SK-N-MC (cell line): ENCODE data around the gene MOB3A.

Experiments used
- DNase-seq: peaks from one replicate; pipeline ENCODE4 v3.0.0-alpha.2; 2011; ENCODE audit warnings: low read depth, low spot score
- H3K27ac ChIP-seq: fragments of 200-600 bp; sonication (generic); 2 replicates; pipeline ENCODE4 v1.5.1; 2016; ENCODE audit warnings: mixed run types
- H3K36me3 ChIP-seq: fragments of 200-600 bp; sonication (generic); 2 replicates; pipeline ENCODE4 v1.6.1; 2017; ENCODE audit warnings: antibody characterized with exemption, low read length, mixed read lengths; ENCODE audit not compliant: insufficient read depth
- H3K4me3 ChIP-seq: fragments of 200-600 bp; sonication (generic); 2 replicates; pipeline ENCODE4 v1.5.1; 2016
- H3K9ac ChIP-seq: fragments of 200-600 bp; sonication (generic); 2 replicates; pipeline ENCODE4 v1.8.0; 2017; ENCODE audit warnings: mixed run types, mixed read lengths; ENCODE audit not compliant: insufficient read length
- H3K9me3 ChIP-seq: fragments of 200-600 bp; sonication (generic); 2 replicates; pipeline ENCODE4 v1.6.1; 2017; ENCODE audit warnings: low read depth, mild to moderate bottlenecking, antibody characterized with exemption, low read length, moderate library complexity, mixed read lengths
- EZH2 ChIP-seq: fragments of 200-600 bp; sonication (generic); IDR thresholded peaks from one replicate; pipeline ENCODE4 v1.6.1; 2017; ENCODE audit warnings: antibody characterized with exemption
- FOXP2 ChIP-seq: optimal IDR thresholded peaks from 2 replicates; pipeline ENCODE3; 2011; ENCODE audit warnings: mild to moderate bottlenecking, moderate library complexity; ENCODE audit not compliant: insufficient read depth; ENCODE audit errors: extremely low read length, control extremely low read depth
- POLR2AphosphoS5 ChIP-seq: IDR thresholded peaks from 2 replicates; pipeline ENCODE4 v1.6.1; 2012; ENCODE audit warnings: mild to moderate bottlenecking, low read depth, low read length, borderline replicate concordance

The MOB3A gene

GRCh38 chr19:2127758-2128157 lies 31.6 kb upstream of the MOB3A start:
- DNase-seq: no peak
- TF ChIP-seq EZH2: no peak
- TF ChIP-seq POLR2AphosphoS5: no peak
- TF ChIP-seq FOXP2: no peak
- Histone ChIP-seq H3K27ac (peak overlapping the region; percentile 83), H3K9ac (no peak overlapping the region), H3K36me3 (peaks cover 38% of the 10 kb centered on the region; the same call in 1 of the 2 replicates), H3K9me3 (no peaks in the 10 kb centered on the region), H3K4me3 (no peak overlapping the region)

GRCh38 chr19:2126879-2127518 lies 30.9 kb upstream of the MOB3A start:
- peaks cover 38% of the 10 kb centered on the region; the same call in 1 of the 2 replicates for H3K36me3 ChIP-seq
- H3K27ac ChIP-seq: 0 out of 2 replicates have a peak overlapping the region, but pooled peaks have one; percentile 42
- no peak for TF ChIP-seq FOXP2
- no peak for TF ChIP-seq POLR2AphosphoS5
- no peak for TF ChIP-seq EZH2
- H3K4me3 ChIP-seq: no peak overlapping the region
- H3K9me3 ChIP-seq: no peaks in the 10 kb centered on the region
- DNase-seq: no peak
- no peak overlapping the region for H3K9ac ChIP-seq

DNA sequence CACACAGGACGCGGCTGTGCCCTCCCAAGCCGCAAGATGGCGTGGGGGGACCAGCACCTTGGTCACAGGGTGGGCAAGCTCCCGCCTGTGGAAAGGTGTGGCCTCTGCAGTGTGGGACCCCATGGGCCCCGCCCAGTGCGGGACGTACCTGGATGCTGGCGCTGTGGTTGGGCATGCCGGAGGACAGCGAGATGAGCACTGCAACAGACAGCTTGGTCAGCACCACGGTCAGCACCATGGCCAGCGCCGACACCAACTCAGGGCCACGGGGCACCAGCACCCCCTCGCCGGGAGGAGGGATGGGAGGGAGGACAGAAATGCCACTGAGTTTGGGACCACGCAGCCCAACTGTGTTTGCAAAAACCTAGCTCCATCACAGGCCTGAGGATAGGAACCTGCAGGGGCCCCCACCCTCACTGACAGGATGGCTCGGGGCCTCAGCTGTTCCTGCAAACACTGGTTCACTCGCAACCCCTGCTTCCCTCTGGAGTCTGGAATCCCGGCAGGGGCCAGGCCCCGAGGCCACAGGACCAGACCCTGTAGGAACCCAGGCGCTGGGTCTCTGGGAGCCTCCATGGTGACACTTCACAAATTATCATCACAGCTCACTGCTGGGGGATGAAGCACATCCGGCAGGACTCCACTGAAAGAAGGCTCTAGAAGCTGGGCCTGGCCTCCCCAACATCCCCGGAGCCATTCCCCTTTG lies 27.7 kb upstream of the MOB3A start:
- H3K36me3 ChIP-seq: peaks cover 60% of the 10 kb centered on the region; the same call in 1 of the 2 replicates
- no peak overlapping the region for H3K27ac ChIP-seq
- TF ChIP-seq EZH2 (no peak), POLR2AphosphoS5 (no peak), FOXP2 (no peak)
- DNase-seq: no peak
- no peak overlapping the region for H3K9ac ChIP-seq
- H3K9me3 ChIP-seq: no peaks in the 10 kb centered on the region
- H3K4me3 ChIP-seq: no peak overlapping the region

- no peak for TF ChIP-seq EZH2
- TF ChIP-seq POLR2AphosphoS5: no peak
- TF ChIP-seq FOXP2: no peak
- Histone ChIP-seq H3K9ac (no peak overlapping the region), H3K36me3 (peaks cover 69% of the 10 kb centered on the region; the same call in 1 of the 2 replicates)
Observed at GRCh38 chr19:2122982-2123381, 26.9 kb upstream of the MOB3A start.

DNA sequence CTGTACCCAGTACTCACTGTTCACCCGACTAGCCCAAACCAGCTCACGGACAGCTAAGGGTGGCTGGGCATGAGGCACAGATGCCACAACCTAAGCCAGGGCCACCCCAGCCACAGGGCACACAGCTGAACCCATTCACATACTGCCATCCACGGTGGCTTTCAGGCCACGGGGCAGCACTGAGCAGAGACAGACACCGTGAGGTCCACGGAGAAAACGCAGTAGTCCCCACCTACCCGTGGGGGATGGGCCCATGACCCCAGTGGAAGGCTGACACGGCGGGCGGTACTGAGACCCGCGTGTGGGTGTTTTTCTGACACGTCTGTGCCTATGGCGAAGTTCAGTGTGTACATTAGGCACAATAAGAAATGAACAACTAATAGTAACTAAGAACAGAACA lies 26.1 kb upstream of the MOB3A start:
- H3K9ac ChIP-seq: no peak overlapping the region
- peaks cover 71% of the 10 kb centered on the region; the same call in 1 of the 2 replicates for H3K36me3 ChIP-seq

More at GRCh38 chr19:2122982-2123381, 26.9 kb upstream of the MOB3A start:
- no peak for DNase-seq
- Histone ChIP-seq H3K27ac (no peak overlapping the region), H3K9me3 (no peaks in the 10 kb centered on the region), H3K4me3 (no peak overlapping the region)

DNA sequence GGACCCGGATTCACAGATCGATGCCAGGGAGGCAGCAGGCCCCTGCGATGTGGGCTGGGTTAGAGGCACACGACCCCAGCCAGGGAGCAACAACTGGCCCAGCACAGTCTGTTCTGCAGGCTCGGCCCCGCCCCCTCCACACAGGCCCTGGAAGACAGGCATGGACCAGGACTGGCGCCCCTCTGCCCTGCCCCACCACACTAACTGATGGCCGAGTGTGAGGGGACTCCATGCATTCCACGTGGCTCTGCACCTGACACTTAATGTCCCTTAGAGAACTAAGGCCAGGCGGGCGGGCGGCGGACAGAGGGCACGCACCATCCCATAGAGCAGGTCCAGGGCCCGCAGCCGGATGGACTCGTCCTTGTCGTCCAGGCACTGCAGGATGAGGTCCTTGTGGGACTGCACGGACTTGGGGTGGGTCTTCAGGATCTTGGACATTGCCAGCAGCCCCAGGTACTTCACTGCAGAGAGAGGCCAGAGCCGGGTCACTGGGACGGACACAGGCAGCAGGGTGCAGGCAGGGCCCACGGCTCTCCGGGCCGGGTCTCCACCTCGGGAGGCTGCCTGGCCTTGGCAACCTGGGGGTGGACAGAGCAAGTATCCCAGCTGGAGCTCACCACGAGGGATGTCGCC lies 25.4 kb upstream of the MOB3A start:
- TF ChIP-seq EZH2: no peak
- TF ChIP-seq POLR2AphosphoS5: no peak
- no peak for TF ChIP-seq FOXP2
- Histone ChIP-seq H3K9me3 (no peaks in the 10 kb centered on the region), H3K4me3 (no peak overlapping the region), H3K27ac (no peak overlapping the region), H3K9ac (no peak overlapping the region), H3K36me3 (peaks cover 71% of the 10 kb centered on the region; the same call in 1 of the 2 replicates)
- DNase-seq: no peak

More for the DNA sequence above, 26.1 kb upstream of the MOB3A start:
- Histone ChIP-seq H3K9me3 (no peaks in the 10 kb centered on the region), H3K27ac (no peak overlapping the region), H3K4me3 (no peak overlapping the region)
- DNase-seq: no peak
- TF ChIP-seq POLR2AphosphoS5: no peak
- TF ChIP-seq FOXP2: no peak

- no peak for DNase-seq
- Histone ChIP-seq H3K36me3 (peaks cover 75% of the 10 kb centered on the region; the same call in 1 of the 2 replicates), H3K4me3 (no peak overlapping the region), H3K9me3 (no peaks in the 10 kb centered on the region), H3K27ac (no peak overlapping the region), H3K9ac (no peak overlapping the region)
- no peak for TF ChIP-seq EZH2
- no peak for TF ChIP-seq FOXP2
- no peak for TF ChIP-seq POLR2AphosphoS5
Observed at GRCh38 chr19:2120821-2121220, 24.7 kb upstream of the MOB3A start.

GRCh38 chr19:2119921-2120785 lies 24.0 kb upstream of the MOB3A start:
- no peak overlapping the region for H3K27ac ChIP-seq
- TF ChIP-seq FOXP2: no peak
- TF ChIP-seq EZH2: no peak
- no peak for TF ChIP-seq POLR2AphosphoS5
- no peaks in the 10 kb centered on the region for H3K9me3 ChIP-seq
- DNase-seq: no peak
- no peak overlapping the region for H3K4me3 ChIP-seq
- peaks cover 78% of the 10 kb centered on the region; the same call in 1 of the 2 replicates for H3K36me3 ChIP-seq
- no peak overlapping the region for H3K9ac ChIP-seq
